Gastrocnemius medialis (tissue), 4 donors: ENCODE results near the gene PRODH.
"Not testable (repeated sequence)": the region's sequence is repeated elsewhere in the genome, so short reads cannot be mapped to it uniquely, and the experiment has no call there.

Experiments used
- CTCF ChIP-seq, 5 experiments: fragments of 450-650 bp in 3 of 5; fragments of 200-600 bp in 2 of 5; sonication (generic) in 2 of 5; IDR thresholded peaks in 4 of 5; conservative IDR thresholded peaks in 1 of 5; 1 replicate in 4 of 5; 2 replicates in 1 of 5; pipeline ENCODE4 v1.5.1; 2016 to 2019; ENCODE audit warnings: antibody characterized with exemption in 5 of 5, mild to moderate bottlenecking in 3 of 5, moderate library complexity in 3 of 5
- POLR2A ChIP-seq, 2 donors: fragments of 450-650 bp; IDR thresholded peaks; one replicate each; pipeline ENCODE4 v1.6.1; 2017; ENCODE audit warnings: antibody characterized with exemption in 2 of 2, mild to moderate bottlenecking in 2 of 2, moderate library complexity in 2 of 2

GRCh38 chr22:18884465-18884864, 51.6 kb downstream of the PRODH start:
- TF ChIP-seq POLR2A (IDR thresholded peaks at IDR 0.05); CTCF (IDR thresholded peaks at IDR 0.05 in 4 of 5, conservative IDR thresholded peaks at IDR 0.05 in 1 of 5): not testable (repeated sequence)
